HepG2 (cell line): ENCODE results near the gene TPRG1L. TPM values are rescaled to one million over a fixed set of nuclear protein-coding genes. Genes with fewer than 3 reads are reported as not detected.

ENCODE experiments used
- CBFB ChIP-seq: sonication (generic); formaldehyde crosslinking; IDR thresholded peaks from 2 replicates; pipeline ENCODE4 v1.4.0; 2020; ENCODE audit warnings: missing genetic modification reagents
- HOXA5 ChIP-seq: sonication (generic); formaldehyde crosslinking; IDR thresholded peaks from 2 replicates; pipeline ENCODE4 v1.4.0; 2020; ENCODE audit warnings: missing genetic modification reagents
- MLXIP ChIP-seq: sonication (generic); formaldehyde crosslinking; IDR thresholded peaks from 2 replicates; pipeline ENCODE4 v1.9.0; 2021; ENCODE audit warnings: missing genetic modification reagents, borderline replicate concordance
- NR2F2 ChIP-seq: IDR thresholded peaks from 2 replicates; pipeline ENCODE4 v1.6.1; 2012; ENCODE audit warnings: low read depth, inconsistent platforms, borderline replicate concordance
- ZNF576 ChIP-seq: sonication (generic); formaldehyde crosslinking; IDR thresholded peaks from 2 replicates; pipeline ENCODE4 v1.4.0; 2020; ENCODE audit warnings: mild to moderate bottlenecking, missing genetic modification reagents
- ZNF607 ChIP-seq: sonication (generic); formaldehyde crosslinking; IDR thresholded peaks from 2 replicates; pipeline ENCODE4 v1.5.1; 2020; ENCODE audit warnings: missing genetic modification reagents, mild to moderate bottlenecking, borderline replicate concordance
- ZNF703 ChIP-seq: sonication (generic); formaldehyde crosslinking; IDR thresholded peaks from 2 replicates; pipeline ENCODE4 v1.5.1; 2020; ENCODE audit warnings: missing genetic modification reagents, mild to moderate bottlenecking, moderate library complexity, borderline replicate concordance
- ZNF792 ChIP-seq: IDR thresholded peaks from 2 replicates; pipeline ENCODE4 v1.6.1; 2016
- ZNF883 ChIP-seq: sonication (generic); formaldehyde crosslinking; IDR thresholded peaks from 2 replicates; pipeline ENCODE4 v1.5.1; 2020; ENCODE audit warnings: mild to moderate bottlenecking, missing genetic modification reagents; ENCODE audit errors: not compliant biosample characterization
- polyA plus RNA-seq, 8 experiments: library from polyadenylated mRNA; depleted of rRNA in 3 of 8; stranded (reverse) in 7 of 8; unstranded in 1 of 8; fragments of >200 nt; fragmentation: Illumina TruSeq in 4 of 8; extraction: Trizol in 4 of 8; gene quantifications; 2 replicates each; pipeline versions ENCODE4 v1.2.1 to v1.2.3, GENCODE V29; 2011 to 2016; ENCODE audit warnings: low read depth in 4 of 8, missing spikeins in 1 of 8, mixed read lengths in 1 of 8; ENCODE audit not compliant: insufficient read depth in 1 of 8
- total RNA-seq, 5 experiments: library from RNA; depleted of rRNA; stranded (reverse); fragments of >200 nt; fragmentation: Illumina TruSeq; extraction: Trizol; gene quantifications; 2 replicates each; pipeline ENCODE4 v1.2.3, GENCODE V29; 2016; ENCODE audit warnings: low read depth in 1 of 5
- TF ChIP-seq, protein P1 (sequence below): sonication (generic); formaldehyde crosslinking; IDR thresholded peaks from 2 replicates; pipeline ENCODE4; 2020; ENCODE audit warnings: missing genetic modification reagents, mild to moderate bottlenecking, borderline replicate concordance

TPRG1L gene
- total and polyA plus RNA-seq, 2 of the 13 experiments (the other 11 are each of a cell fraction or from before 2014, with no cell fraction given) = 21.3 to 37.4 TPM

DNA sequence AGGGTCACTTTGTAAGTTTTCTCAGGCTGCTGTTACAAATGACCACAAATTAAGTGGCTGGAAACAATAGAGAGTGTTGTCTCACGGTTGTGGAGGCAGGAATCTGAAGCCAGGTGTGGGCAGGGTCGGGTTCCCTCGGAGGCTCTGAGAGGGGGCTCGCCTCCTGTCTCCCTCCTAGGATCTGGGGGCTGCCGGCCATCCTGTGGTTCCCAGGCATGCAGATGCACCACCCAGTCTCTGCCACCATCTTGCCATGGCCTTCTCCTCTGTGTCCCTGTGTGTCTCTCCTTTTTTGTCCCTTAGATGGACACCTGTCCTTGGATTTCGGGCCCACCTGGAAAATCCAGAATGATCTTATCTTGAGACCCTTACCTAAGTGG lies 32.3 kb downstream of the TPRG1L start (continued):
- TF ChIP-seq MLXIP = no peak
- TF ChIP-seq ZNF792 (CRISPR knock-in tag) = no peak
- no peak for TF ChIP-seq NR2F2
- no peak for TF ChIP-seq ZNF607 (CRISPR knock-in tag)
- no peak for TF ChIP-seq ZNF703 (CRISPR knock-in tag)
- TF ChIP-seq CBFB (CRISPR knock-in tag) = no peak
- no peak for TF ChIP-seq ZNF883
- no peak for TF ChIP-seq HOXA5 (CRISPR knock-in tag)
- no peak for TF ChIP-seq ZNF576 (CRISPR knock-in tag)
- TF ChIP-seq, protein P1, sequence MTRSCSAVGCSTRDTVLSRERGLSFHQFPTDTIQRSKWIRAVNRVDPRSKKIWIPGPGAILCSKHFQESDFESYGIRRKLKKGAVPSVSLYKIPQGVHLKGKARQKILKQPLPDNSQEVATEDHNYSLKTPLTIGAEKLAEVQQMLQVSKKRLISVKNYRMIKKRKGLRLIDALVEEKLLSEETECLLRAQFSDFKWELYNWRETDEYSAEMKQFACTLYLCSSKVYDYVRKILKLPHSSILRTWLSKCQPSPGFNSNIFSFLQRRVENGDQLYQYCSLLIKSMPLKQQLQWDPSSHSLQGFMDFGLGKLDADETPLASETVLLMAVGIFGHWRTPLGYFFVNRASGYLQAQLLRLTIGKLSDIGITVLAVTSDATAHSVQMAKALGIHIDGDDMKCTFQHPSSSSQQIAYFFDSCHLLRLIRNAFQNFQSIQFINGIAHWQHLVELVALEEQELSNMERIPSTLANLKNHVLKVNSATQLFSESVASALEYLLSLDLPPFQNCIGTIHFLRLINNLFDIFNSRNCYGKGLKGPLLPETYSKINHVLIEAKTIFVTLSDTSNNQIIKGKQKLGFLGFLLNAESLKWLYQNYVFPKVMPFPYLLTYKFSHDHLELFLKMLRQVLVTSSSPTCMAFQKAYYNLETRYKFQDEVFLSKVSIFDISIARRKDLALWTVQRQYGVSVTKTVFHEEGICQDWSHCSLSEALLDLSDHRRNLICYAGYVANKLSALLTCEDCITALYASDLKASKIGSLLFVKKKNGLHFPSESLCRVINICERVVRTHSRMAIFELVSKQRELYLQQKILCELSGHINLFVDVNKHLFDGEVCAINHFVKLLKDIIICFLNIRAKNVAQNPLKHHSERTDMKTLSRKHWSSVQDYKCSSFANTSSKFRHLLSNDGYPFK = no peak
